Right forelimb (tissue), 1 donor: ENCODE results near the gene KIT.
A peak's percentile ranks its signal among the peaks of the same experiment; 100 is the strongest.
"Not testable (repeated sequence)": the region's sequence is repeated elsewhere in the genome, so short reads cannot be mapped to it uniquely, and the experiment has no call there.

Experiments used
- DNase-seq: peaks from one replicate; pipeline ENCODE4 v3.0.0-alpha.2; 2018

The KIT gene

GRCh38 chr4:54657551-54658251, at the start of gene KIT:
KIT (plus strand) TSS chr4:54657957; CDS start chr4:54658015, 58 bp downstream.
- DNase-seq: peak; percentile 78

GRCh38 chr4:54609310-54609709, 48.4 kb upstream of the KIT start:
- no peak for DNase-seq

GRCh38 chr4:54614149-54614548, 43.6 kb upstream of the KIT start:
- DNase-seq: no peak

- no peak for DNase-seq
These were observed 37.0 kb upstream of the KIT start for GRCh38 chr4:54620773-54621172.

- DNase-seq: no peak
These were observed 32.4 kb upstream of the KIT start for GRCh38 chr4:54625391-54625790.

GRCh38 chr4:54626113-54626512, 31.6 kb upstream of the KIT start:
- DNase-seq: no peak

GRCh38 chr4:54632537-54632936, 25.2 kb upstream of the KIT start:
- DNase-seq: no peak

GRCh38 chr4:54633102-54633740, 24.5 kb upstream of the KIT start:
- not testable (repeated sequence) for DNase-seq

- DNase-seq: no peak
These were observed 22.4 kb upstream of the KIT start for GRCh38 chr4:54635318-54635717.

- DNase-seq: no peak
These were observed 20.4 kb upstream of the KIT start for GRCh38 chr4:54637325-54637724.

- DNase-seq: not testable (repeated sequence)
These were observed 16.7 kb upstream of the KIT start for GRCh38 chr4:54641101-54641500.

GRCh38 chr4:54643172-54643571, 14.6 kb upstream of the KIT start:
- no peak for DNase-seq

GRCh38 chr4:54643958-54644751, 13.6 kb upstream of the KIT start:
- no peak for DNase-seq

GRCh38 chr4:54645830-54646229, 11.9 kb upstream of the KIT start:
- no peak for DNase-seq

GRCh38 chr4:54647070-54647469, 10.7 kb upstream of the KIT start:
- no peak for DNase-seq

- no peak for DNase-seq
These were observed 6.7 kb upstream of the KIT start for GRCh38 chr4:54651050-54651449.

- no peak for DNase-seq
These were observed 3.0 kb upstream of the KIT start for GRCh38 chr4:54654753-54655152.

- no peak for DNase-seq
These were observed 589 bp upstream of the KIT start for GRCh38 chr4:54657185-54657550.

GRCh38 chr4:54658252-54659093, 716 bp downstream of the KIT start:
- peak; percentile 73 for DNase-seq

- no peak for DNase-seq
These were observed 1.6 kb downstream of the KIT start for GRCh38 chr4:54659313-54659712.

GRCh38 chr4:54659749-54660535, 2.2 kb downstream of the KIT start:
- no peak for DNase-seq

- no peak for DNase-seq
These were observed 2.8 kb downstream of the KIT start for GRCh38 chr4:54660591-54660990.
